CD14-positive monocyte (primary cell): Measurements from ENCODE around the gene LAPTM4A. TPM values are rescaled to one million over a fixed set of nuclear protein-coding genes. Genes with fewer than 3 reads are reported as not detected.

ENCODE experiments used
- DNase-seq, 3 donors: peaks; one replicate each; pipeline ENCODE4 v3.0.0-alpha.2; 2011 to 2022
- H2AFZ ChIP-seq: 2 replicates; pipeline ENCODE4 v1.6.0; 2012; ENCODE audit warnings: mild to moderate bottlenecking, low read depth, low read length, inconsistent platforms; ENCODE audit not compliant: insufficient read depth, poor library complexity, severe bottlenecking
- H3K27ac ChIP-seq, 2 donors: 1 replicate in 1 of 2; 2 replicates in 1 of 2; pipeline ENCODE4 v1.5.1; 2012 to 2013; ENCODE audit warnings: low read length in 2 of 2, control low read depth in 1 of 2, inconsistent platforms in 1 of 2, low read depth in 1 of 2, mild to moderate bottlenecking in 1 of 2
- H3K27me3 ChIP-seq, 2 donors: one replicate each; pipeline versions ENCODE4 v1.6.0 to v1.6.1; 2011 to 2013; ENCODE audit warnings: low read length in 2 of 2; ENCODE audit not compliant: control insufficient read depth in 2 of 2, insufficient read depth in 2 of 2
- H3K36me3 ChIP-seq, 2 donors: replicated peaks in 1 of 2; 1 replicate in 1 of 2; 2 replicates in 1 of 2; pipeline versions ENCODE4 v1.5.1 to v1.6.1; 2012 to 2013; ENCODE audit warnings: low read length in 2 of 2, control low read depth in 1 of 2, inconsistent platforms in 1 of 2, mild to moderate bottlenecking in 1 of 2; ENCODE audit not compliant: insufficient read depth in 2 of 2, control insufficient read depth in 1 of 2
- H3K4me1 ChIP-seq, 2 donors: 1 replicate in 1 of 2; 2 replicates in 1 of 2; pipeline versions ENCODE4 v1.5.1 to v1.6.1; 2012 to 2013; ENCODE audit warnings: low read length in 2 of 2, control low read depth in 1 of 2, inconsistent platforms in 1 of 2, mild to moderate bottlenecking in 1 of 2, moderate library complexity in 1 of 2; ENCODE audit not compliant: insufficient read depth in 2 of 2, control insufficient read depth in 1 of 2
- H3K4me2 ChIP-seq: replicated peaks from 2 replicates; pipeline ENCODE3; 2012; ENCODE audit warnings: low read length, moderate library complexity, mild to moderate bottlenecking; ENCODE audit not compliant: poor library complexity, severe bottlenecking; ENCODE audit errors: extremely low read depth
- H3K4me3 ChIP-seq, 3 experiments: fragments of 200-600 bp in 1 of 3; sonication (generic) in 1 of 3; replicated peaks in 1 of 3; 1 replicate in 2 of 3; 2 replicates in 1 of 3; pipeline ENCODE4 v1.5.1; 2011 to 2013; ENCODE audit warnings: low read length in 3 of 3, mild to moderate bottlenecking in 3 of 3, control low read depth in 2 of 3, low read depth in 2 of 3, inconsistent platforms in 1 of 3, moderate library complexity in 1 of 3
- H3K79me2 ChIP-seq: 2 replicates; pipeline ENCODE4 v1.6.0; 2012; ENCODE audit warnings: mild to moderate bottlenecking, control low read depth, inconsistent platforms, low read length, moderate library complexity; ENCODE audit not compliant: insufficient read depth
- H3K9ac ChIP-seq: 2 replicates; pipeline ENCODE4 v1.6.0; 2017; ENCODE audit warnings: low read length, mild to moderate bottlenecking; ENCODE audit not compliant: insufficient read depth, poor library complexity, severe bottlenecking
- H3K9me3 ChIP-seq, 2 donors: replicated peaks in 1 of 2; 1 replicate in 1 of 2; 2 replicates in 1 of 2; pipeline versions ENCODE4 v1.5.1 to v1.6.1; 2012 to 2013; ENCODE audit warnings: low read length in 2 of 2, control low read depth in 1 of 2; ENCODE audit not compliant: control insufficient read depth in 1 of 2, insufficient read depth in 1 of 2
- H4K20me1 ChIP-seq: 2 replicates; pipeline ENCODE4 v1.6.0; 2012; ENCODE audit warnings: mild to moderate bottlenecking, low read length, control low read depth, moderate library complexity; ENCODE audit not compliant: insufficient read depth
- H3K27ac Mint-ChIP-seq, 7 donors: one replicate each; pipeline ENCODE4 v1.8.0; 2020; ENCODE audit warnings: mild to moderate bottlenecking in 7 of 7, mixed read lengths in 7 of 7, moderate library complexity in 6 of 7, inconsistent platforms in 2 of 7
- H3K27me3 Mint-ChIP-seq, 3 donors: one replicate each; pipeline ENCODE4 v1.8.0; 2021 to 2022; ENCODE audit warnings: low read depth in 3 of 3, mild to moderate bottlenecking in 3 of 3, mixed read lengths in 3 of 3, moderate library complexity in 3 of 3, inconsistent platforms in 1 of 3
- H3K36me3 Mint-ChIP-seq, 2 donors: one replicate each; pipeline ENCODE4 v1.8.0; 2020; ENCODE audit warnings: mixed read lengths in 2 of 2, inconsistent platforms in 1 of 2, mild to moderate bottlenecking in 1 of 2
- H3K4me1 Mint-ChIP-seq: one replicate; pipeline ENCODE4 v1.8.0; 2020; ENCODE audit warnings: mild to moderate bottlenecking, mixed read lengths
- H3K4me3 Mint-ChIP-seq, 2 donors: one replicate each; pipeline ENCODE4 v1.8.0; 2020; ENCODE audit warnings: mild to moderate bottlenecking in 2 of 2, mixed read lengths in 2 of 2, moderate library complexity in 1 of 2
- H3K9me3 Mint-ChIP-seq, 7 donors: one replicate each; pipeline ENCODE4 v1.8.0; 2020 to 2022; ENCODE audit warnings: mixed read lengths in 7 of 7, mild to moderate bottlenecking in 6 of 7, moderate library complexity in 6 of 7, inconsistent platforms in 2 of 7
- CTCF ChIP-seq: fragments of 200-600 bp; IDR thresholded peaks from one replicate; pipeline ENCODE4 v1.8.0; 2022; ENCODE audit warnings: antibody characterized with exemption, mild to moderate bottlenecking
- WGBS: methylation state at CpG from one replicate; pipeline ENCODE4 v1.1.5; 2013; ENCODE audit warnings: missing lambda C conversion rate; ENCODE audit not compliant: insufficient coverage; 5-methylcytosine and 5-hydroxymethylcytosine counted together
- intact Hi-C, 2 donors: fragments of 100-400 bp; cut with micrococcal nuclease; formaldehyde crosslinking; loops; one replicate each; pipeline versions ENCODE4 v1.15.0 to v1.15.1; 2023
- polyA plus RNA-seq, 3 donors: library from polyadenylated mRNA; depleted of rRNA in 1 of 3; unstranded in 2 of 3; stranded (reverse) in 1 of 3; fragments of 300-500 nt in 2 of 3; fragments of >200 nt in 1 of 3; fragmentation: Illumina TruSeq in 2 of 3; gene quantifications; 1 replicate in 2 of 3; 2 replicates in 1 of 3; pipeline ENCODE4 v1.2.3, GENCODE V29; 2012 to 2021

The LAPTM4A gene
- polyA plus RNA-seq, 3 donors: 182 to 442 (median 421) TPM

GRCh38 chr2:20050104-20050645 lies 1.3 kb downstream of the LAPTM4A start:
- intact Hi-C loops: loop anchor here in 1 of 2 donors (5.0 to 10.0 kb wide), 2 partner anchors 148 to 705 kb away; partner anchors contain the start of gene TTC32
- Mint-ChIP-seq H3K36me3 (peaks cover 8 to 13% of the 10 kb centered on the region in 2 donors), H3K27me3 (peaks cover 0 to 13% (median 7%) of the 10 kb centered on the region in 3 donors), H3K27ac (no peak overlapping the region), H3K9me3 (peaks cover 0 to 3% (median 0%) of the 10 kb centered on the region in 7 donors), H3K4me3 (no peak overlapping the region), H3K4me1 (peaks cover 29% of the 10 kb centered on the region)
- Histone ChIP-seq H3K4me3 (peak overlapping the region; percentile 83 to 95 (median 83)), H3K27ac (peak overlapping the region; percentile 94 to 98), H3K9me3 (no peaks in the 10 kb centered on the region), H3K79me2 (peaks cover 55% of the 10 kb centered on the region), H3K36me3 (peaks cover 5 to 8% of the 10 kb centered on the region in 2 donors), H3K4me2 (peak overlapping the region; percentile 81), H2AFZ (no peak overlapping the region), H3K4me1 (peaks cover 27 to 34% of the 10 kb centered on the region in 2 donors), H4K20me1 (peaks cover 44% of the 10 kb centered on the region), H3K9ac (peak overlapping the region; percentile 98), H3K27me3 (peaks cover 0 to 11% of the 10 kb centered on the region in 2 donors)
- no peak for TF ChIP-seq CTCF
- DNase-seq: peak; percentile 88 to 91 (median 89)
- WGBS: 0% methylated on average over 3 of the region's 10 CpGs

- no peak overlapping the region for H2AFZ ChIP-seq
Measured at GRCh38 chr2:20049637-20050036, 1.8 kb downstream of the LAPTM4A start.

More at GRCh38 chr2:20049637-20050036, 1.8 kb downstream of the LAPTM4A start:
- Mint-ChIP-seq H3K4me1 (peaks cover 29% of the 10 kb centered on the region), H3K9me3 (peaks cover 0 to 1% (median 0%) of the 10 kb centered on the region in 7 donors), H3K27me3 (peaks cover 0 to 8% (median 5%) of the 10 kb centered on the region in 3 donors), H3K36me3 (peaks cover 8 to 16% of the 10 kb centered on the region in 2 donors), H3K27ac (no peak overlapping the region), H3K4me3 (no peak overlapping the region)
- Histone ChIP-seq H3K36me3 (peaks cover 6 to 8% of the 10 kb centered on the region in 2 donors), H3K4me2 (peak overlapping the region; percentile 81), H3K9me3 (no peaks in the 10 kb centered on the region), H3K4me3 (peak overlapping the region; percentile 83 to 95 (median 83)), H3K27me3 (peaks cover 0 to 7% of the 10 kb centered on the region in 2 donors), H3K27ac (peak overlapping the region; percentile 94 to 98), H3K79me2 (peaks cover 60% of the 10 kb centered on the region), H3K4me1 (peaks cover 27 to 34% of the 10 kb centered on the region in 2 donors), H3K9ac (peak overlapping the region; percentile 98), H4K20me1 (peaks cover 49% of the 10 kb centered on the region)
- 7% methylated on average over 3 of the region's 4 CpGs for WGBS
- intact Hi-C loops: loop anchor here in 1 of 2 donors (5.0 to 10.0 kb wide), 2 partner anchors 147 to 705 kb away; partner anchors contain the start of gene TTC32
- TF ChIP-seq CTCF: no peak
- DNase-seq: peak; percentile 77 to 86 (median 86)
